ENCODE measurements around the gene NIPAL3. TPM values are rescaled to one million over a fixed set of nuclear protein-coding genes. Genes with fewer than 3 reads are reported as not detected.

The NIPAL3 gene
- total RNA-seq, 4 donors from 2014 or later, result 18.3 to 31.1 (median 26.6) TPM

DNA sequence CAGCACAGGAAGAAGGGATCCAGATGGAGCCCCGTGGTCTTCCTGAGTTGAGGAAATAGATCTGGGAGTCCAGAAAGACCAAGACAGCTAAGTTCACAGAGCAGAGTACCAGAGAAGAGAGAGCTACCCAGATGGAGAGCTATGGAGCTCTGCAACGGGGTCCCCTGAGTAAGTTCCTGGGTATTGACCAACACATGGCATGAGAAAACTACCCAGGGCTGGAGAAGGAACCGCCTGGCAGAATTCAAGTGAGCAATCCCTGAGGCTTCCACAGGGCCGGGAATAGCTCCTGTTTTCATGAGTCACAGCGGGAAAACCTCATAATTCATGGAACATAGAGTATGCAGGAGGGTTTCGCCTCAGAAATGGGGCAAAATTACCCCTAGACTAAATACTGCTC lies 21.7 kb upstream of the NIPAL3 start:
- 73% methylated on average over 6 of the region's 6 CpGs for WGBS
- H3K27ac ChIP-seq (replicated peaks in 1 of 4), result no peak overlapping the region
- intact Hi-C loops (cut with DNase I), result no loop called here
- no peaks in the 10 kb centered on the region for H3K27me3 ChIP-seq
- no peak for TF ChIP-seq POLR2A (IDR thresholded peaks at IDR 0.05; ENCODE audit: low read depth)
- TF ChIP-seq EP300 (IDR thresholded peaks at IDR 0.05), result no peak
- TF ChIP-seq, protein P1, sequence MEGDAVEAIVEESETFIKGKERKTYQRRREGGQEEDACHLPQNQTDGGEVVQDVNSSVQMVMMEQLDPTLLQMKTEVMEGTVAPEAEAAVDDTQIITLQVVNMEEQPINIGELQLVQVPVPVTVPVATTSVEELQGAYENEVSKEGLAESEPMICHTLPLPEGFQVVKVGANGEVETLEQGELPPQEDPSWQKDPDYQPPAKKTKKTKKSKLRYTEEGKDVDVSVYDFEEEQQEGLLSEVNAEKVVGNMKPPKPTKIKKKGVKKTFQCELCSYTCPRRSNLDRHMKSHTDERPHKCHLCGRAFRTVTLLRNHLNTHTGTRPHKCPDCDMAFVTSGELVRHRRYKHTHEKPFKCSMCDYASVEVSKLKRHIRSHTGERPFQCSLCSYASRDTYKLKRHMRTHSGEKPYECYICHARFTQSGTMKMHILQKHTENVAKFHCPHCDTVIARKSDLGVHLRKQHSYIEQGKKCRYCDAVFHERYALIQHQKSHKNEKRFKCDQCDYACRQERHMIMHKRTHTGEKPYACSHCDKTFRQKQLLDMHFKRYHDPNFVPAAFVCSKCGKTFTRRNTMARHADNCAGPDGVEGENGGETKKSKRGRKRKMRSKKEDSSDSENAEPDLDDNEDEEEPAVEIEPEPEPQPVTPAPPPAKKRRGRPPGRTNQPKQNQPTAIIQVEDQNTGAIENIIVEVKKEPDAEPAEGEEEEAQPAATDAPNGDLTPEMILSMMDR (IDR thresholded peaks at IDR 0.05), result no peak
- TF ChIP-seq POLR2AphosphoS5 (IDR thresholded peaks at IDR 0.05), result no peak
- DNase-seq (ENCODE audit: extremely low spot score), result peak; percentile 57
- H3K36me3 ChIP-seq, result peaks cover 0 to 9% (median 0%) of the 10 kb centered on the region in 4 donors
- peaks cover 0 to 17% (median 15%) of the 10 kb centered on the region in 4 donors for H3K4me1 ChIP-seq
- H3K9me3 ChIP-seq, result no peaks in the 10 kb centered on the region
- H3K4me3 ChIP-seq, result no peak overlapping the region

DNA sequence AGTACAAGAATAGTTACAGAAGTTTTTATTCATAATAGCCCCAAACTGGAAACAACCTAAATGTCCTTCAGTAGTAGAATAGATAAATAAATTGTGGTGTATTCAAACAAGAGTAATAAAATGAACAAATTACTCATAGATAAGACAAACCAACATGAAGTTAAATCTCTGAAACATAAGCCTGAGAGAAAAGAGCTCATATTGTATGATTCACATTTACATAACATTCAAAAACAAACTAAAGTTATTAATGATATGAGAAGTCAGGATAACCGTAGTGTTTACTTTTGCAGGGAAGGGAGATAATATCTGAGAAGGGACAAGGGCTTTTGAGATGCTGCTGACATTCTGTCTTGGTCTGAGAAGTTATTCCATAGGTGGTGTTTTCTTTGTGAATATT lies 15.5 kb upstream of the NIPAL3 start:
- no peak for DNase-seq (ENCODE audit: extremely low spot score)
- TF ChIP-seq POLR2A (IDR thresholded peaks at IDR 0.05; ENCODE audit: low read depth) (no peak), POLR2AphosphoS5 (IDR thresholded peaks at IDR 0.05) (no peak), EP300 (IDR thresholded peaks at IDR 0.05) (no peak)
- TF ChIP-seq, protein P1 (IDR thresholded peaks at IDR 0.05), result no peak
- intact Hi-C loops (cut with DNase I), result no loop called here
- no peaks in the 10 kb centered on the region for H3K9me3 ChIP-seq
- H3K27ac ChIP-seq (replicated peaks in 1 of 4), result no peak overlapping the region
- H3K4me1 ChIP-seq, result no peaks in the 10 kb centered on the region
- peaks cover 0 to 19% (median 4%) of the 10 kb centered on the region in 4 donors for H3K36me3 ChIP-seq
- H3K4me3 ChIP-seq, result no peak overlapping the region
- WGBS, result 41% methylated on average over 1 of the region's 1 CpG
- H3K27me3 ChIP-seq, result no peaks in the 10 kb centered on the region

DNA sequence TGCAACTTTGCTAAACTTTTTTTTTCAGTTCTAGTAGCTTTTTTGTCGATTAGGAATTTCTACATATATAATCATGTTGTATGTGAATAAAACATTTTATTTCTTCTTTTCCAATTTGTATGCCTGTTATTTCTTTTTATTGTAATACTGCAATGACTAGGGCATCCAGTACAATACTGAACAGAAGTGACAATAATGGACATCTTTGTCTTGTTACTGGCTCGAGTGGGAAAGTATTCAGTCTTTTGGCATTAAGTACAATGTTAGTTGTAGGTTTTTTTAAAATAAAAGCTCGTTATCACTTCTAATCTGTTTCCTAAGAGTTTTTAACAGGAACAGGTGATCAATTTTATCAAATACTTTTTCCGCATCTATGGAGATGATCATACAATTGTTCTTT lies 11.8 kb upstream of the NIPAL3 start:
- Histone ChIP-seq H3K36me3 (peaks cover 0 to 17% (median 4%) of the 10 kb centered on the region in 4 donors), H3K4me3 (no peak overlapping the region), H3K27me3 (no peaks in the 10 kb centered on the region), H3K9me3 (no peaks in the 10 kb centered on the region), H3K27ac (replicated peaks in 1 of 4) (no peak overlapping the region), H3K4me1 (no peaks in the 10 kb centered on the region)
- TF ChIP-seq POLR2A (IDR thresholded peaks at IDR 0.05; ENCODE audit: low read depth), result no peak
- TF ChIP-seq, protein P1 (IDR thresholded peaks at IDR 0.05), result no peak
- no peak for TF ChIP-seq EP300 (IDR thresholded peaks at IDR 0.05)
- TF ChIP-seq POLR2AphosphoS5 (IDR thresholded peaks at IDR 0.05), result no peak
- no peak for DNase-seq (ENCODE audit: extremely low spot score)
- intact Hi-C loops (cut with DNase I), result no loop called here
- 93% methylated on average over 4 of the region's 4 CpGs for WGBS

DNA sequence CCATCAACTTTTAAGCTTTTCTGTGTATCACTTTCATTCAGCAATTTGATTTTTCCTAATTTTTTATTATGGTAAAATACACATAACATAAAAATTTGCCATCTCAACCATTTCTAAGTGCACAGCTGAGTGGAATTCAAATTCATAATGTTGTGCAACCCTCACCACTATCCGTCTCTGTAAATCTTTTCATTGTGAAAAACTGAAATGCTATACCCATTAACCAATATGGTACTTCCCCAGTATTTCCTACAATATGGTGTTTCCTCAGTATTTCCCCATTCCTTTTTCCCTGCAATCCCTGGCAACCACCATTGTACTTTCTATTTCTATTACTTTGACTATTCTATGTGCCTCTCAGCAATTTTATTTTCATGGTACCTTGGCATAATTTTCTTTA lies 8.8 kb upstream of the NIPAL3 start:
- no peak overlapping the region for H3K4me3 ChIP-seq
- H3K27me3 ChIP-seq, result no peaks in the 10 kb centered on the region
- H3K9me3 ChIP-seq, result no peaks in the 10 kb centered on the region
- H3K4me1 ChIP-seq, result no peaks in the 10 kb centered on the region
- H3K36me3 ChIP-seq, result no peaks in the 10 kb centered on the region
- 81% methylated on average over 1 of the region's 1 CpG for WGBS
- H3K27ac ChIP-seq (replicated peaks in 1 of 4), result no peak overlapping the region
- intact Hi-C loops (cut with DNase I), result no loop called here
- DNase-seq (ENCODE audit: extremely low spot score), result no peak
- TF ChIP-seq EP300 (IDR thresholded peaks at IDR 0.05), result no peak
- TF ChIP-seq POLR2A (IDR thresholded peaks at IDR 0.05; ENCODE audit: low read depth), result no peak
- no peak for TF ChIP-seq POLR2AphosphoS5 (IDR thresholded peaks at IDR 0.05)
- TF ChIP-seq, protein P1 (IDR thresholded peaks at IDR 0.05), result no peak

DNA sequence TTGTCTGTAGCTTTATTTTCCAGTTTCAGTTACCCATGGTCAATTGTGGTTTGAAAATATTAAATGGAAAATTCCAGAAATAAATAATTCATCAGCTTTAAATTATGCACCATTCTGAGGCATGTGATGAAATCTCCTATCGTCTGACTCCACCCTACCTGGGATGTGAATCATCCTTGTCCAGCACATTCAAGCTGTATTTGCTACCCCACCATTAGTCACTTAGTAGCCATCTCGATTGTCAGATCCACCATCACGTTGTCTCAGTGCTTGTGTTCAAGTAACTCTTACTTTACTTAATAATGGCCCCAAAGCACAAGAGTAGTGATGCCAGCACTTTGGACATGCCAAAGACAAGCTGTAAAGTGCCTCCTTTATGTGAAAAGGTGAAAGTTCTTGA lies 6.1 kb upstream of the NIPAL3 start:
- Histone ChIP-seq H3K27ac (replicated peaks in 1 of 4) (no peak overlapping the region), H3K4me1 (peaks cover 6 to 22% (median 13%) of the 10 kb centered on the region in 4 donors), H3K4me3 (no peak overlapping the region), H3K9me3 (no peaks in the 10 kb centered on the region), H3K27me3 (no peaks in the 10 kb centered on the region), H3K36me3 (no peaks in the 10 kb centered on the region)
- DNase-seq (ENCODE audit: extremely low spot score), result no peak
- intact Hi-C loops (cut with DNase I), result no loop called here
- WGBS, result 56% methylated on average over 3 of the region's 3 CpGs
- TF ChIP-seq, protein P1 (IDR thresholded peaks at IDR 0.05), result no peak
- TF ChIP-seq EP300 (IDR thresholded peaks at IDR 0.05) (no peak), POLR2AphosphoS5 (IDR thresholded peaks at IDR 0.05) (no peak), POLR2A (IDR thresholded peaks at IDR 0.05; ENCODE audit: low read depth) (no peak)

Data from esophagus muscularis mucosa (tissue), 4 donors.